Activated gamma-delta T cell treated with Interleukin-2 at 50 U/mL for 16 hours (primary cell): ENCODE data around the gene ITPR3.
A peak's percentile ranks its signal among the peaks of the same experiment; 100 is the strongest.
"Not testable (repeated sequence)": the region's sequence is repeated elsewhere in the genome, so short reads cannot be mapped to it uniquely, and the experiment has no call there.

Experiments used
- DNase-seq: peaks from one replicate; pipeline ENCODE4 v3.0.0-alpha.2; 2020

Gene ITPR3

DNA sequence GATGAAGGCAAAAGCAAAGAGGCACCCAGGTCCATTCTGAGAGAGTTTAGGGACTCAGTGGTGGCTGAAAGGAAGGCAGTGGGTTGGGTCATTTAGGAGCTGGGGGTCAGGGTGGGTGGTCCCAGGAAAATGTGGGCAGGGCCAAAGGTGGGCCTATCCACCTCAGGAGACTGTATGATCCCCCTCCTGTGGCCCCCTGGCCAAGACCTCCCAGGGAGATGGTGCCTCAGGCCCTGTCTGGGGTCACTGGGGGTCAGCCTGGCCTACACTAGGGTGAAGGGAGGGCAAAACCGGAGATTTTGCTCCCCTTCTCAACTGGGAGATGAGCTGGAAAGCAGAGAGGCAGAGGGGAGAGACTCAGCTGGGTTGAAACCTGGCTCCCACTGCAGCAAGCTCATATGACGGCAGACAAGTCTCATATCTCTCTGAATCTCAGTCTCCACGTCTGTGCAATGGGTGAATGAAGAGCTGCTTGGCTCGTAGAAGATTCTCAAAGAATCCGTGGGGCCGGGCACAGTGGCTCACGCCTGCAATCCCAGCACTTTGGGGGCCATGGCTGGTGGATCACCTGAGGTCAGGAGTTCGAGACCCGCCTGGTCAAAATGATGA, 29.6 kb upstream of the ITPR3 start:
- no peak for DNase-seq

- no peak for DNase-seq
These were observed 28.9 kb upstream of the ITPR3 start for GRCh38 chr6:33592280-33592594.

DNA sequence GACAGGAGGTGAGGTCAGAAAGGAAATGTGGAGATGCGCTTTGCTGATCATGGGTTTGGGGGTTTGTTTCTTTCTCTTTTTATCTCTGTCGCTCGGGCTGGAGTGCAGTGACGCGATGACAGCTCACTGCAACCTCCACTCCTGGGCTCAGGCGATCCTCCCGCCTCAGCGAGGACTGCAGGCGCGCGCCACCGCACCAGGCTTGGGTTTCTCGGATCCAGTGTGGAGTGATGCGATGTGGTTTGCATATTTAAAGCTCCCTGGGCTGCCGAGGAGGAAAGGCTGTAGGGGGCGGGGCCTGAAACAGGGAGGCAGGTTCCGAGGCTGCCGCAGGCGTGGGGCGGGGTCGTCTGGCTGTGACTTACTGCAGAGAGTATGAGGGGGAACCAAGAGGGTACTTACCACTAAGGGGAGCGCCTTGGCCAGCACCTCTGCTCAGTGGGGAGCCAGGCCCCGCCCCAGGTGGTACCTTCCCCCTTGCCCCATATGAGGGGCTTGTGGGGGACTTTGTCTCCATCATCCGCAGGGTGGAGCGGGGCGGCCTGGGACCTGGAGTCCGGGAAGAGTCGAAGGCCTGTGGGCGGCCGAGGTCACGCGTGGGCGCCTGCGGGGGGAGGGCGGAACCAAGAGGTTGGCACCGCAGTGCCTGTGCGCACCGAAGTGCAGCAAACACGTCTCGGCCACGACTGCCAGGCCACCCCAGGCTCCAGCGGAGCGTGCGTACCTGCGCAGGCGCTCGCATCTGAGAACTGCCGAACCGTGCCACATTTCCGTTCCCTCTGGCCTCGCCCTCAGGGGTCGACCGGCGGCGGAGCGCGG, 28.3 kb upstream of the ITPR3 start:
- peak; percentile 49 for DNase-seq

DNA sequence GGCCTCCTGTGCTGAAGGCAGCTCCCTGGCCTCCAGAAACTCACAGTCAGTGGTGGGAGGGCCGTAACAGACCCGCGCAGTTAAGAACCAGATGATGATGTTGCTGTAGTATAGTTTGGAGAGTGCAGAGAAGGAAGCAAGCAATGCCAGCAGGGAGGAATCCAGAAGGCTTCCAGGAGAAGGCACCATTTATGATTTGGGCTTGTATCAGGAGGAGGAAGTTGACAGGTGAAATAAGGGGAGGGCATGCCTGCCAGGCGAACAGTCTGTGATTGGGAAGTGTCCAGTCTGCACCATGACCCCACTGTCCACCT, 27.8 kb upstream of the ITPR3 start:
- no peak for DNase-seq

GRCh38 chr6:33595001-33595846, 25.9 kb upstream of the ITPR3 start:
- no peak for DNase-seq

DNA sequence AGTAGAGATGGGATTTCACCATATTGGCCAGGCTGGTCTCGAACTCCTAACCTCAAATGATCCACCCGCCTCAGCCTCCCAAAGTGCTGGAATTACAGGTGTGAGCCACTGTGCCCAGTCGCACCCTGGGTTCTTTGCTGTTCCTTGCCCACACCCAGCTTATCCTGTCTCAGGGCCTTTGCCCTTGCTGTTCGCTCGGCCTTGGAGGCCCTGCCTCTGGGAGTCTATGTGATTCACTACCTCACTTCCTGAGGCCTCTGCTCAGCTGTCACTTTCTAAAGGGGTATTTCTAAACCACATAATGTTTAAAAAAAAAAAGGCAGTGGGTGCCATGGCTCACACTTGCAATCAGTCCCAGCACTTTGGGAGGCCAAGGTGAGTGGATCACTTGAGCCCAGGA, 24.2 kb upstream of the ITPR3 start:
- not testable (repeated sequence) for DNase-seq

GRCh38 chr6:33597551-33598322, 23.4 kb upstream of the ITPR3 start:
- no peak for DNase-seq

DNA sequence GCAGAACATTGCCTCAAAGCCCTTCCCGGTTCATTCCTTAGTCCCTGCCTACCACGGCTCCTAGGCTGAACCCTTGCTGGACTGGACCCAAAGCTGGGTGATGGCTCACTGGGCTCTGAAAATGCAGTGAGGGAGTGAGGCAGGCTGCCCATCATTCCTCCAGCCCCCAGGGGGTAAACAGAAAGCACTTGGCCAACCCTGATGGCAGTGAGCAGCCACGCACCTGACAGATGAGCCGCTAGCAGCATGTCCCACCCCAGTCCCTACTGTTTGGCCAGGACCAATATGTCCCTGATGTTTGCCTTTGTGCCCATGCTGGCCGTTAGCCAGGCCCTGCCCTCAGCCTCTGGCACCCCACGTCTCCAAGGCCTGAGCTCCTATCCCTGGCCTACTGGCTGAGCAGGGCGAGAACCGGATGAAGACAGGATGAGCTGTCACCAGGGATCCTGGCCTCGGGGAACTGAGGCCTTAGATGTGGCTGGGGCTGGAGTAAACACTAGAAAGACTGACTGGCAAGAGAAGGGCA, 21.6 kb upstream of the ITPR3 start:
- no peak for DNase-seq

DNA sequence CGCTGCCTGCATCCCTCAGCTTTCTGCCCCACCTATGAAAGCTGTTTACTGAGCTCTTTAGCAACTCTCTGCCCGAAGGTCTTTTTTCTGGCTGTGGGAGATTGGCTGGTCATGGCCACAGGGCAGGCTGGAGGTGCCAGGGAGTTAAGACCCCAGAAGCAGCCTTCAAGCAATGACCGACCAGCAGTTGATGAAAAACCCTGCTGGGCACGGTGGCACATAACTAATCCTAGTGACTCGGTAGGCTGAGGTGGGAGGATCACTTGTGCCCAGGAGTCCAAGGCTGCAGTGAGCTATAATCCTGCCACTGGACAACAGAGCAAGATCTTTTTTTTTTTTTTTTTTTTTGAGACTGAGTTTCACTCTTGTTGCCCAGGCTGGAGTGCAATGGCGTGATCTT, 20.4 kb upstream of the ITPR3 start:
- DNase-seq = no peak

GRCh38 chr6:33602180-33602579, 18.9 kb upstream of the ITPR3 start:
- no peak for DNase-seq

- DNase-seq = no peak
These were observed 15.9 kb upstream of the ITPR3 start for GRCh38 chr6:33604941-33605854.

DNA sequence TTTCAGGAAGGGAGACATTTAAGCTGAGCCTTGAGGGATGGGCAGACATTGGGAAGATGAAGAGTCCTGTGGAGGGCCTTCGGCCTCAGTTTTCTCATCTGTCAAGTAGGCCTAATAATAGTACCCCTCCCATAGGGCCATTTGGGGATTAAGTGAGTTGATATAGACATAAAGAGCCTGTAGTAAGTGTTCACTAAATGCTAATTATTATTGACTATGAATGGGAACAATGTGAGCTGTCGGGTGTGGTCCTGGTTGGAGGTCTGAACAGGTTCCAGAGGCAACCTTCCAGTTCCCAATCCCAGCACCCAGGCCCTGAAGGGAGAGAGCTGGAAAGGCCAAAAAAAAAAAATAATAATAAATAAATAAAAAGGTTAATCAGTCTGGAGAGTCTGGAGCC, 14.5 kb upstream of the ITPR3 start:
- no peak for DNase-seq

DNA sequence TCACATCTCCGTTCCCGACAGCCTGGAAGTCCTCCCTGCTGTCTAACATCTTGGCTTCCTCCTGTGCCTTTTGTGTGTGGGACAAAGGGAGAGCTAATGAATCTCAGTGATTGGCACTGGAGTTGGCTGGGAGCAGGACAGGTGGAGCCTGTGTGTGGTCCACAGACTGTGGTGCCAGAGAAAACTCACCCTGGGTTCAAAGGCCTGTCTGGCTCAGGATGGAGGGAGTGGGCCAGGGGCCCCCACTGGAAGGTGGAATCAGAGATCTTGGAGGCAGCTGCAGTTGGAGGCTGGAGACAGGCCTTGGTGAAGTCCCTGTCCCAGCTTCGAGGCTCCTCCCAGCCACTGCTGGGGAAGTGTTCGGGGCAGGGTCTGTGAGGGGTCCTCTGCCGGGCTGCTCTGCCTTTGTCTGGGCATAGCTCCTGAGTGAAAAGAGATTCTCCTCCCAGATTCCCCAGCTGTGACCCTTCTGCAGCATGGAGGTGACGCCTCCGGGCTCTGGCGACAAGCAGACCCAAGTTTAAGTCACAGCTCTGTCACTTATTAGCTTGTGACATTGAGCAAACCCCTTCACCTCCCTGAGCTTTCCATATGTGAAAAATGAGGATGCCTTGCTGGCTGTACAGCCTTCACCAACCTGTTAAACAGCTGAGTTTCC, 13.9 kb upstream of the ITPR3 start:
- no peak for DNase-seq

DNA sequence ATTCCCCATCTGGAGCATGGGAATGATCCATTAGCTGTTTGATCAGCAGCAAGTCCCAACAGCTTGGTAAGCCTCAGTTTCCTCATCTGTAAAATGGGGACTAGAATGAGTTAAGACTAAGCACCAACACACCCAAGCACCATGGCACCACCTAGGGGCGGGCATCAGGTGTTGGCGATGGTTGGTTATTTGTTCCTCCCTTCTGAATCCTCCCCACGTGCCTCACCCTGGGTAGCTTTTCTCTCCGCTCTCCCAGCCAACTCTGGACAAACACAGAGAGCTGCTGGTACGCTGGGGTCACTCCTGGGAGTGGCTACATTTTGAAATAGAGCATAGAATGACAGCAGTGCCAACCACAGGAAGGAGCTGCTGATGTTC, 13.3 kb upstream of the ITPR3 start:
- no peak for DNase-seq

DNA sequence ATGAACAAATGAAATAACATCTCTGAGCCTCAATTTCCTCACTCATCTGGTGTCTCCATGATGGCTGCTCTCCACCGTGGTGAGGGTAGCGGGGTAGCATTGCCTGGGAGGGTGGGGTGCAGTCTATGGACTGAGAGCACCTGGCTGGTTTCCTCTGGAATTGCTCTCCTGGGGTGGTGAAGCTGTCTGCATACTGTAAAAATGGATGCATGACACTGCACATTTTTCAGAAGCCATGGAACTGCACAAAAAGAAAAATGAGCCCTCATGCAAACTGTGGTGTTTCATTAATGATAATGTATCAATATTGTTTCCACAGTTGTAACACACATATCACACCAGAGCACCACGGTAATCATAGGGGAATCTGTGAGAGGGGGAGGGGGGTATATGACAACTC, 12.1 kb upstream of the ITPR3 start:
- no peak for DNase-seq

DNA sequence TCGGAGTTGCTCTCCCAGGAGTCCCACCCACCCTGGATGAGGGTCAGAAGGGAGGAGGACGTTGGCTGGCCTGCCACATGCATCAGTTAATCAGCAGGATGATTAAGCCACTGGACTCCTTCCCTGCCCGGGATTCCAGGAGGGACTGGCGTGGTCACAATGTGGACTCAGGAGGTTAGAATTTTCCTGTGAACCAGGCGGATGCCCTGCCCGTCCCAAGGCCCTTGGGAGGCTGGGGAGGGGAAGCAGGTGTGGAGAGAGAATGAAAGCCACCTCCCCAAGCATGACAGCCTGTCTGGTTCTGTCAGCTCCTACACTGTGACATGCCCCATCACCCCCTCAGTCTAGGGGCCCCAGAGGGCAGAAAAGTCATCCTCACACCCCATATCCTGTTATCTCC, 11.6 kb upstream of the ITPR3 start:
- no peak for DNase-seq

DNA sequence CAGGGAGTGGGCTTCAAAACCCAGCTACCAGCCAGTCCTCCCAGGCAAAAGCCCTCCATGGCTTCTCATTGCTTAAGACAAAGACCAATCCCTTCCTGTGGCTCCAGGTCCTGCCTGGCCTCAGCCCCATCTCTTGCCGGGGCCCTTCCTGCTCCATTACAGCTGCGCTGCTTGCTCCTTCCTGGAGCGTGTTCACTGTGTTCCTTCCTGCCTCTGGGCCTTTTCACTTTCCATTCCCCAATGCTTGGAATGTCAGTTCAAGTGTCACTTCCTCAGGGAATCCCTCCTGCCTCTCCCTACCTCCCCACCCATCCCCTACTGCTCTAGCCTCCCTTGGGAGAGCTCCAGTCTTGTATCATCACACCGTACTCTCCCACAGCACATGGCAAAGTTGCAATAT, 11.1 kb upstream of the ITPR3 start:
- no peak for DNase-seq

DNA sequence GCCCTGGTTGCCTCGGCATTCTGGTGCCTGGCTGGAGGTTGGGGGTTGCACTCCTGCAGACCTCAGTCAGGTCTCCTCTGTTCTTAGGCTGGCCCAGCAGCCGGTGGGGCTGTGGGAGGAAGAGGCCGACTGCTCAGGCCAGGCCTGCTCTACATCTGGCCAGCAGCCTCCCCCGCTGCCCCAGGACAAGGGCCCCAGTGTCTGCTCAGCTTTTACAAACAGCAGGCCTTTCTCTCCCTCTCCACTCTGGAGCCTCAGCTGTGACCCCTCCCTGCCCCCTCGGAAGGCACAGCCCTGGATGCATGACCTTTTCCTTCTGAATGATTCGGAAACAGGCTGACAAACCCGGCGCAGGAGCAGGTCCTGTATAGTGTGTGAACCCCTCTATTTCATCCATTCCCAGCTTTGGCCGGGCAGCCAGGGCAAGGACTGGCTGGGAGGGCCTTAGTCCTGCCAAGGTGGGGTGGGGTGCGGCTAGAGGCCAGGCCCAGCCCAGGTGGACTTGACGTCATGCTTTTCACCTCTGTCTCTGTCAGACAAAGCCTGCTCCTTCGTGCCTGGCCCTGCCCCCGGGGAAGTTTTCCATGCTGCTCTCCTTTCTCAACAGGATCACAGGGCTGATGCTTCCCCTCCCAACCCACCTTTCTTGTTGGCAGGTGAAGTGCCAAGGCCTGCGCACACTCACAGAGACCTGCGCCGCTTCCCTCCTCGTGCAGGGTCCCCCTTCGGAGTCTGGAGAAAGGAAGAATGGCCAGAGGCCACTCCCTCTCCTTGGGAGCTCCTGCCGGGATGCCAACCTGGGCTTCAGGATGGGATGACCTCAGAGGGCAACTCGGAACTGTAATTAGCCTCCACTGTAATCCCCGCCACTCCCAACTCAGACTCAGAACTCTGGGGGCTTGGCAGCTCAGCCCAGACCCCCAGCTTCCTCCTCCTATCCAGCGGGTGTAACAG, 10.1 kb upstream of the ITPR3 start:
- no peak for DNase-seq

- no peak for DNase-seq
These were observed 7.9 kb upstream of the ITPR3 start for GRCh38 chr6:33613146-33613794.

GRCh38 chr6:33613795-33614168, 7.3 kb upstream of the ITPR3 start:
- no peak for DNase-seq
